Fibroblast of villous mesenchyme (primary cell): ENCODE measurements around the gene TRIP11. TPM values are rescaled to one million over a fixed set of nuclear protein-coding genes. Genes with fewer than 3 reads are reported as not detected.

ENCODE experiments used
- DNase-seq: peaks from one replicate; pipeline ENCODE4 v3.0.0-alpha.2; 2010; ENCODE audit warnings: low read depth
- H3K4me3 ChIP-seq: 2 replicates; pipeline ENCODE4 v1.5.1; 2011; ENCODE audit warnings: low read depth, mild to moderate bottlenecking, low read length
- total RNA-seq: library from RNA; depleted of rRNA; stranded (reverse); fragments of >200 nt; gene quantifications from 2 replicates; pipeline ENCODE4 v1.2.3, GENCODE V29; 2012
- TF ChIP-seq, protein P1 (sequence below): IDR thresholded peaks from 2 replicates; pipeline ENCODE4 v1.5.1; 2012; ENCODE audit warnings: low read depth, mild to moderate bottlenecking, low read length; ENCODE audit not compliant: insufficient read depth

Gene TRIP11
- total RNA-seq, 1 donor = 45.3 TPM

DNA sequence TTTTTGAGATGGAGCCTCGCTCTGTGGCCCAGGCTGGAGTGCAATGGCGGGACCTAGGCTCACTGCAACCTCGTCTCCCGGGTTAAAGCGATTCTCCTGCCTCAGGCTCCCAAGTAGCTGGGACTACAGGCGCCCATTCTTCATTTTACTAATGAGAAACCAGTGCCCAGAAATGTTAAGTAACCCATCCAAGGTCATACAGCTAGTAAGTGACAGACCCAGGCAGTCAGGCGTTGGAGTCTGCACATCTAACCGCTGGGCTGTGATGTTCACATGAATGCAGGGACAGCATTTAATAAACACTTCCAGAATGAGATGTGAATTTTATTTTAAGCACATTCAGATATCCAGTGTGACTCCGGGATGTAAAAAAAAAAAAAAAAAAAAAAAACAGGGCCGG, 1.3 kb upstream of the TRIP11 start:
- no peak overlapping the region for H3K4me3 ChIP-seq
- TF ChIP-seq, protein P1, sequence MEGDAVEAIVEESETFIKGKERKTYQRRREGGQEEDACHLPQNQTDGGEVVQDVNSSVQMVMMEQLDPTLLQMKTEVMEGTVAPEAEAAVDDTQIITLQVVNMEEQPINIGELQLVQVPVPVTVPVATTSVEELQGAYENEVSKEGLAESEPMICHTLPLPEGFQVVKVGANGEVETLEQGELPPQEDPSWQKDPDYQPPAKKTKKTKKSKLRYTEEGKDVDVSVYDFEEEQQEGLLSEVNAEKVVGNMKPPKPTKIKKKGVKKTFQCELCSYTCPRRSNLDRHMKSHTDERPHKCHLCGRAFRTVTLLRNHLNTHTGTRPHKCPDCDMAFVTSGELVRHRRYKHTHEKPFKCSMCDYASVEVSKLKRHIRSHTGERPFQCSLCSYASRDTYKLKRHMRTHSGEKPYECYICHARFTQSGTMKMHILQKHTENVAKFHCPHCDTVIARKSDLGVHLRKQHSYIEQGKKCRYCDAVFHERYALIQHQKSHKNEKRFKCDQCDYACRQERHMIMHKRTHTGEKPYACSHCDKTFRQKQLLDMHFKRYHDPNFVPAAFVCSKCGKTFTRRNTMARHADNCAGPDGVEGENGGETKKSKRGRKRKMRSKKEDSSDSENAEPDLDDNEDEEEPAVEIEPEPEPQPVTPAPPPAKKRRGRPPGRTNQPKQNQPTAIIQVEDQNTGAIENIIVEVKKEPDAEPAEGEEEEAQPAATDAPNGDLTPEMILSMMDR = no peak

DNA sequence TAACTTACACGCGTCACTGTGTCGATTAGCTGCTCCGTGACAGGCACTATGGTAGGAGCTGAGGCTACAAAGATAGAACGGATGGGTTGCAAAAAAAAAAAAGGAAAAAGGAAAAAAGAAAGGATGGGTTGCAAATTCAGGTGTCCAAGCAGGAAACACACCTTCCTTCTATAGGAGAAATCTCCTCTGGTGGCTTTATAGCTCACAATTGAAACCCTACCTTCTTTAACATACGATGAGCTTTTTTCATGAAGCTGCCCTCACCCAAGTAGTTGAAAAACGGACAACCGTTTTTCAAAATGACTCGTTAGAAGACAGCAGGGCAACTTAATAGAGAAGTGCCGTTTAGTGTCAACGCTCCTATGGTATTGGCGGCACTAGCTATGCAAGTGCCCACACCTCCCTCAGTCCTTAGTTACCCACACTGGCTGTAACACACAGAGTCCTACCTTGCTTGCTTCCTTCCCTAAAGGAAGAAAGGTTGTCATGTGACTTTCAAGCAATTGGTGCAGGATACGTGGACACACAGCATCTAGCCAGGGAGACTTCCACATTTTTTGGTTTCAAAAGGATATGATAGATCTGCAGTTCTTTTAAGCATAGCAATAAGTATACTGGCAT, 682 bp upstream of the TRIP11 start:
- H3K4me3 ChIP-seq = peak overlapping the region; percentile 95
- peak; percentile 31 for DNase-seq
- TF ChIP-seq, protein P1 = no peak

More for the DNA sequence above, 1.3 kb upstream of the TRIP11 start:
- DNase-seq = no peak

DNA sequence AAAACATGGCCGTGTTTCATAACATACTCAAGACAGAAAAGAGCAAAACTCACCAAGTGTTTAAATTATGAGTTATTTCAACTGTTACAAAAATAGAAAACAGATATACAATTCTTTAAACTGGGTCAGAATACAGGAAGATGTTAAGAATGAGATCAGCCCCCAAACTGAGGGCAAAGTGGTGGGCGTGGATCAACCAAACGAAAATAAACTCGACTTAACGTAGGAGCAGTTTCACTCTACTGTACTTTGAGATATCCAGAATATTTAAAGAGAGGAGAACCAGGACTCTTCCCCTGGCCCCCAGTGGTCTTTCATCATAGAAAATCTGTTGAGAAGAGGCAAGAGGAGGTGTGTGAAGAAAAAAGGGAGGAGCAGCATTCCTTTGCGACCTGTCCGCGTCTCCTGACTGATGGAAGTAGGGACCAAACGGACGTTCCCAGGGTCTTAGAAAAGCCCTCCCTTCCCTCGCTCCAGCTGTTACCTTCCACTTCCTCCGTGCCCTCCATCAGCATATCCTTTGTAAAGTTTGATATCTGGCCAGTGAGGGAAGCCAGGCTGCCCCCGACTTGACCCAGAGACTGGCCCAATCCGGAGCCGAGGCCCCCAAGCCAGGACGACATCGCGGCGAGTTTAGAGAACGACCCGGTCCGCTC, 668 bp downstream of the TRIP11 start:
- DNase-seq = peak; percentile 69
- TF ChIP-seq, protein P1 = no peak
- peak overlapping the region; percentile 95 for H3K4me3 ChIP-seq

DNA sequence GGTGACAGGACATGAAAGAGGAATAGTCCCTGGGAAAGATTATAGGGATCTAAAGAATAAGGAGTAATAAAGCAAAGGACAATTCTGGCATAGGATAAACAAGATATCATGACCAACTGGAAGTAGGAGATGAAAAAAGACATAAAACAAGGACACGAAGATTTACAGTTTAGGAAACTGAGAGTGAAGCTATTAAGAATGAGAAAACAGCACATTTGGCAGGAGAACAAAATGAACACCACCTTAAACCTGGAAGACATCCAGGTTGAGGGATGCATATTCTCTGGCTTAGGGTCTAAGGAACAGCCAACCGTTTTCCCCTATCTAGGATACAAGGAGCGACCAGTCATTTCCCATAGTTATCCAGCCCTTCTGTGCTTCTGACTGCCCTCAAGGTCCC, 1.9 kb downstream of the TRIP11 start:
- peak overlapping the region; percentile 95 for H3K4me3 ChIP-seq
- TF ChIP-seq, protein P1 = no peak
- DNase-seq = no peak

DNA sequence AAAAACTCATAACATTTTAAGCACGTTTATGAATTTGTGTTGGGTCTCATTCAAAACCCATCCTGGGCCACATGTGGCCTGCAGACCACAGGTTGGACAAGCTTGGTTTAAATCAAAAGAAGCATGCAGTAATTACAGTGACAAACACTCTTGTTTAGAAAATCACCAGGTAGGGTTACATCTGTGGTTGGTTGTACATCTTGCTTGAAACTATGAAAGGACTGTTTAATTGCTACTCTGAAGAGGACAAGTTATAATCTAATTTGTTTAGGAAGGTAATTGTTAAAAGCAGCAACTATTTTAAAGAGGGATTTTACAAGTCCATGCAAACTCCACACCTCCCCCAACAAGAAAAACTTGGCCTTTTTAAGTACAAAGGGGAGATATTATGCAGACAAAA, 4.0 kb downstream of the TRIP11 start:
- H3K4me3 ChIP-seq = no peak overlapping the region
- TF ChIP-seq, protein P1 = no peak
- no peak for DNase-seq

DNA sequence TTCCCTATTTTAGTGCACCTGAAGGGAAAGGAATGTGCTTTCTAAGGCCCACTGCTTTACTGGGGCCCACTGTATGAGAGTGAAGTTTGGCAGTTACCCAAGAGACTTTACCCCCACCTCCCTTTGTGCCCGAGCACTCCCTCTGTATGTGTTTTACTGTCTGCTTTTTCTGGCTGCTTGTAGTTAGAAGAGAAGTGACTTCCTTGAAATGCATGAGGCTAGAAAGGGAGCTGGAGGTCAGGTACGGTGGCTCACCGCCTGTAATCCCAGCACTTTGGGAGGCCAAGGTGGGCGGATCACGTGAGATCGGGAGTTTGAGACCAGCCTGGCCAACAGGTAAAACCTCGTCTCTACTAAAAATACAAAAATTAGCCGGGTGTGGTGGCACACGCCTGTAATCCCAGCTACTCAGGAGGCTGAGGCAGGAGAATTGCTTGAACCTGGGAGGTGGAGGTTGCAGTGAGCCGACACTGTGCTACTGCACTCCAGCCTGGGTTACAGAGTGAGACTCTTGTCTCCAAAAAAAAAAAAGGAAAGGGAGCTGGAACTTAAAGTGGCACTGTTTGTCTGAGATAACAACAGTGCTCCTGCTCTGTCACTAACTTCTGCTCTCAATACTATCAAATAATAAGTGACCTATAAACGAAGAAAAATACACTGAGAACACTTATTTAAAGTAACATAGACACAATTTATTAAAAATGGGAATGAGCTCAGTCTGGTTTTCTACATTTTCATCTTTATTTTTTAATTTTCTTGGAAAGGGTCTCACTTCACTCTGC, 5.8 kb downstream of the TRIP11 start:
- TF ChIP-seq, protein P1 = no peak
- no peak overlapping the region for H3K4me3 ChIP-seq
- no peak for DNase-seq
